NCI-H187 treated with DMSO at 0.1 percent for 48 hours (cell line): ENCODE measurements around the gene SPEM1.
"Not testable (repeated sequence)": the region's sequence is repeated elsewhere in the genome, so short reads cannot be mapped to it uniquely, and the experiment has no call there.

Source experiments
- DNase-seq: peaks from one replicate; lab custom pipeline; 2025; lab: John Stamatoyannopoulos, UW

Gene SPEM1

GRCh38 chr17:7468804-7469389 lies 48.8 kb downstream of the SPEM1 start:
- DNase-seq = no peak

- not testable (repeated sequence) for DNase-seq
These were observed 49.7 kb downstream of the SPEM1 start for GRCh38 chr17:7469843-7470242.

GRCh38 chr17:7470457-7470973 lies 50.4 kb downstream of the SPEM1 start:
- DNase-seq = not testable (repeated sequence)
